Inferior parietal cortex (tissue), 1 donor: ENCODE measurements around the gene LSM11.
"Not testable (repeated sequence)": the region's sequence is repeated elsewhere in the genome, so short reads cannot be mapped to it uniquely, and the experiment has no call there.

ENCODE experiments used
- DNase-seq: peaks from one replicate; pipeline ENCODE4 v3.0.0-alpha.2; 2016; ENCODE audit errors: extremely low spot score

Gene LSM11

DNA sequence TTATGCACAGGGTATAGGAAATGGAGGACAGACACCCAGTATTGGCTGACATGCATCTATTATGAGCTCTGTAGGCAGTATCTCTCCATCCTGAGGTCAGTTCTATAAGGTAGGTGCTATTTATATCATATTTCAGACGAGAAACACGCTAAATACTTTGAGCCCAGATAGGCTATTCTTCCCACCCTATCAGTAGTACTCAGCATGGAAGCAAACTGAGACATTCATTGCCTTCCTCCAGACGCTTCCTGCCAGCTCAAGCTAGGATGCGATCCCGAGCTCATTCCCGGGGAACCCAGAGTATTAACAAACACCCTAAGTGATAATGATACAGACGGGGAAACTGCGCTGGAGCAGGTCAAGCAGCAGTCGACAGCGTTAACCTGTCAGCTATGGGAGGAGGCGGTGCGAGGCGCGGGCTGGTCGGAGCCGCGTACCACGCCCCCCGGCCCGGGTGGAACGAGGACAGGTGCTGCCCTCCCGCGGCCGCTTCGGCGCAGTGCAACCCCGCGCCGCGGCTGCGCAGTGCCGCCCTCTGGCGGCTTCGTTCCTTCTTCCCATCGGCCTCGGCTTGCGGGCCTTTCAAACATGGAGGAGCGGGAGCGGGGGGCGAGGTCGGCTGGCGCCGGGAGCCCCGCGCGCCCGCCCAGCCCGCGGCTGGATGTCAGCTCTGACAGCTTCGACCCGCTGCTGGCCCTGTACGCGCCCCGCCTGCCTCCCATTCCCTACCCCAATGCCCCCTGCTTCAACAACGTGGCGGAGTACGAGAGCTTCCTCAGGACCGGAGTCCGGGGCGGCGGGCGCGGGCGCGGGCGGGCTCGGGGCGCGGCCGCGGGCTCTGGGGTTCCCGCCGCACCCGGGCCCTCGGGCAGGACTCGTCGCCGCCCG is at the start of gene LSM11:
LSM11 (plus strand) TSS at position 550 of the 888 bp plus-strand sequence; CDS start at position 589, 39 bp downstream.
- peak; percentile 89 for DNase-seq

DNA sequence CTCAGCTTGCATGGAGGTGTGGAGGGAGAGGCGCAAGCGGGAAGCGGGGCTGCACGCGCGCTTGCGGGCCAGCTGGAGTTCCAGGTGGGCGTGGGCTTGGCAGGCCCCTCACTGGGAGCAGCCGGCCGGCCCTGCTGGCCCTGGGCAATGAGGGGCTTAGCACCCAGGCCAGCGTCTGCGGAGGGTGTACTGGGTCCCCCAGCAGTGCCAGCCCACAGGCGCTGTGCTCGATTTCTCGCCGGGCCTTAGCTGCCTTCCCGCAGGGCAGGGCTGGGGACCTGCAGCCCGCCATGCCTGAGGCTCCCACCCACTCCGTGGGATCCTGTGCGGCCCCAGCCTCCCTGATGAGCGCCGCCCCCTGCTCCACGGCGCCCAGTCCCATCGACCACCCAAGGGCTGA is 49.7 kb upstream of the LSM11 start:
- not testable (repeated sequence) for DNase-seq

DNA sequence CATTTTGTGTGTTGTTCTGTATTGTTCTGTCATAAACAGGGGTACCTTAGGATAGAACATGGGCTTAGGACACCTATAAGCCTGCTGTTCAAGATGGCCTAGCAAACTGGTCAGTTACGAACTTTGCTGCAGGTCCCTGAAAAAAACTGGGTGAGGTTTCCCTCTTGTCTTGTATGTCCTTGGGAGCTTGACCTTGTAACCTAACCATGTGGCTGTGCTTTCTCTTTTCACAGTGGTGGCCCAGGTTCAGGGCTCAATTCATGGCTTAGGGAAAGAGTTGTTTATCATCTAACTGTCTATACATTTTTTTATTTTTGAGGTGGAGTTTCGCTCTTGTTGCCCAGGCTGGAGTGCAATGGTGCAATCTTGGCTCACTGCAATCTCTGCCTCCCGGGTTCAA is 47.4 kb upstream of the LSM11 start:
- not testable (repeated sequence) for DNase-seq

DNA sequence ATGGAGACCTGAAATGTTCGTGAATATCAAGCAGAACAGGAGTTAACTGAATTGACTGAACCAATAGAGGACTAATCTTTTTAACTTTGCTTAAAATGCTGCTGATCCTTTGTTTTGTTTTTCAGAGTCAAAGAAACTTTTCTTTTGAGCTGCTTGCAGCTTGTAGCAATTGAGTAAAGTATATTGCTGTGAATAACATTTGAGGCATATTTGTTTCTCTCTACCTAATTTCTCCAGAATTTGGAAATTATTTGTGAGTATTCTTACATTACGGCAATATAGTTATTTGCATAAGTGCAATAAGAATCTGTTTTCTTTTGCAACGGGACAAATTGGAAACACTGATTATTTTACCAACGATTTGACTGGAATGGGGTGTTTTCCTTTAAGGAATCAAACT is 44.8 kb upstream of the LSM11 start:
- not testable (repeated sequence) for DNase-seq

DNA sequence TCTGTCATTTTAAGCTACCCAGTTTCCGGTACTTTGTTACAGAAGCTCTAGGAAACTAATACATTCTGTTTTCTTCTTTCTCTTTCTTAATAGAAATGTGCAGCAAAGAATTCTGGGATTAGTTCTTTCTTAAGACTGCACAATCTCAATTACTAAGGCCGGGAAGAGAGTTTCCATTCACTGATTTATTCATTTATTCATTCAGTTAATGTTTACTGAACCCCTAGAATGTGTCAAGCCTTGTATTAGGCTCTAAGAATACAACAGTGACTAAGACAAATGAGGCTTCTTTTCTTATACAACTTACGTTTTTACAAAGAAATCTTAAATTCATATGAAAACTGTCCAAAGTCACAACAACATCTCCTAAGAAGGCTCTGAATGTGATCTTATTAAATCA is 39.8 kb upstream of the LSM11 start:
- DNase-seq, result no peak

DNA sequence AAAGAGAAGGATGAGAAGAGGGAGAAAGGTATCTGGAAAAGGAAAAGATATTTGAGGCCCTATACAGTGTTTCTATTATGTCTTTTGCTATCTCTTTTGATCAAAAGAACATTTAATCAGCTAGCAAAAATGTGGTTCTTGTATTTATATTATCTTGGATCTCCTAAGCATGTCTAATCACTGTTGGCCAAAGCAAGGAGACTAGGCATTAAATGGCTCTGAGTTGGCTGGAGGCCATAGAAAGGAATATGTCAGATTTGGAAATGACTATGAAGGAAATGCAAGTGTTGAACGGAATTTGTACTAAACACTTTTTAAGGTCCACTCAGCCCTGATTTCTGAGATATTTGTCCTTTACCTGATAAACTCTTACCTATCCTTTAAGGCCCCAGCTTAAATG is 34.6 kb upstream of the LSM11 start:
- no peak for DNase-seq

DNA sequence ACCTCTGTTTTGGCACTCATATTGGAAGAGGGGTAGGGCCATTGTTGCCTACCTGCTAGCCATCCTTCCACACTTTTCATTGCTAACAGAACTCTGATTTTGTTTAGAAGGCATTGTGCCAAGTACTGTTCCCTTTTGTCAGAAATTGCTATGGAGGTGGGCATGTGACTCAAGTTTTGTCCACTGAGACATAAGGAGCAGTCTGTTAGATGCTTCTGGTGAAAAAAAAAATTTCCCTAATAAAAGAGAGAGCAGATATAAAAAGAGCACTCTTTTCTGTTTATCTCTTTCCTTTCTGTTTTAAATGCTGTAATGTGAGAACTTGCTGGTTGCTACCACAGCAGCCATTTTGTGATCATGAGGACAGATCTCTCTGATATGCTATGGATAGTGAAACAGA is 34.2 kb upstream of the LSM11 start:
- no peak for DNase-seq

DNA sequence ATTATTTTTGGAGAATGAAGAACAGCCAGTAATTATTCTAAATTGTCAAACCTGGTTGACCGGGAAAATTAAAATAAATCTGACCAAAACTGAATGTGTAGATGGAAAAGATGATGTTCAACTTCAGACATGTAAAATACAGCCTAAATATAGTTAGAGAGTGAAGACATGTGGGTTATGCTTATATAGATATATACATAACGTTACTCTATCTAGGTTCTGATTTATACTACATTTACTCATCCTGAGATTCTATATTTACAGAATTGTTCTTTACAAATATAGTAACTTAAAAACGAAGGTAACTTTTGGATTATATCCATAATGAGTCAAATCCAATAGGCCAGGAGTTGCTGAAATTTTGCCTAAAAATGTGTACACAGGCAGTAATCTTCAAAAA is 33.1 kb upstream of the LSM11 start:
- DNase-seq, result no peak

DNA sequence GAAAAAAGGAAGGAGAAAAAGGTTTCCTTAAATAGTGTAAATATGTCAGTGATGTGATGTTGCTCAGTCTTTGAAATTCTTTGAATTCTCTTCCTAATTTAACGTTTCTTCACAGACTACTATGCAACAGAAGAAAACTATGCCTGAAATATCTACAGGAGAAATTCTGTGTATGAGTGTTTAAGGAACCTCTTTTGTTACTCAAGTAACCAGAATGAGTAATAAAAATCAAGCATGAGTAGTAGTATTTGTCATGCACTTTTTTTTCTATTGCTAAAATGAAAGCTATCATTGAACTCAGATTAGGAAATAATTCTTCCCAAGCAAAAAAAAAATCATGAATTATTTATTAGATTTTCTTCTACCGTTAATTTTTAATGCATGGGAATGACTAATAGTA is 32.6 kb upstream of the LSM11 start:
- DNase-seq, result no peak

DNA sequence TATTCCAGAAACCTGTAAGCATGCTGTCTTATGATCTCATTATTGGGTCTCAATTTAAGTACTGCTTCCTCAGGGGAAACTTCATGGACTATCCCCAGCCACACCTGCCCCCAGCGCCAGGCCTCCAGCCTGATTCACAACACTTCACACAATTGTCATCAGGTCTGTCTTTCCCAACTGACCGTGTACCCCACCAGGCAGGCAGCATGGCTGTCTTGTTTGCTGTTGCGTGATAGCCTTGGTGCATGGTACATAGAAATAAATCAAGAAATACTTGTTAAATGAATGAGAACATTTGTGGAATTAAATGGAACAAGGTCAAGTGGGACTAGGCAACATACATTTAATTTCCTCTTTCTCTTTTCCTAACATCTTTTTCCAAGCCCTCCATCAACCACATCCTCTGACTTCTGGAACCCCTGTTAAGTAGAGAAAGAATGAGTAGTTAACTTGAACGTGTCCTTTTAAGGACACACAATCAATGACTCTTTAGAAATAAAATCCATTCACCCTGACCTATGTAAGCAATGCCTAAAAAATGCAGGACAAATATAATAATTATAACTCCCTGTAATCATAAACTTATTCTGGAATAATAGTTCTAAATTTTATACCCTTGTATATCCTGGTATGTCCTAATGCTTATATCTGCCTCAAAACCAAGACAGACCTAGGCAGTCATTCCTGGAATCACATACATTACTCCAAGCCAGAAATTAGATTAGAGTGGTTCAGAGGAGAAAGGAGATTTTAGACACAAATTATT is 29.5 kb upstream of the LSM11 start:
- DNase-seq, result no peak

DNA sequence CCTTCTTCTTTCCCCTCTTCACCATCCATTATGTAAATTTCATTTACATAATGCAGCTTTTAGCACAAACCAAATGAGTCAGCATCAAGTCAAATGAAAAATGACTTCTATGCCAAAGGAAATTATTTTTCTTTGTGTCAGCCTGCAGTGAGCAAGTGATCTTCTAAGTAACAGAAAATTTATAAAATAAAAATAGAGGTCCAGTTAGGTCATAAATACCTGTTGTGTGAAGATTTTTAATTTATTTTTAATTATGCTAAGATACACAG is 29.0 kb upstream of the LSM11 start:
- no peak for DNase-seq

DNA sequence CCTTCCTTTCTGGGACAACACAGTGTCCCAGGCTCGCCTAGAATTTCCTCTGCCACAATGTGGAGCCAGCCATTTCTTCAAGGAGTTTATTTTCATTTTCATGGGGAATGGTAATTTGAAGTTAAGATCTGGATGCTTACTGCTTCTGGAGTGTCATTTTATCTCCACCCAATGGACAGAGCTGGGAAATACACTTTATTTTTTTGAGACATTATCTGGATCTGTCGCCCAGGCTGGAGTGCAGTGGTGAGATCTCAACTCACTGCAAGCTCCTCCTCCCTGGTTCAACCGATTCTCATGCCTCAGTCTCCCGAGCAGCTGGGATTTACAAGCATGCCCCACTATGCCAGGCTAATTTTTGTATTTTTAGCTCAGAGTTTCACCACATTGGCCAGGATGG is 25.0 kb upstream of the LSM11 start:
- DNase-seq, result peak; percentile 83

DNA sequence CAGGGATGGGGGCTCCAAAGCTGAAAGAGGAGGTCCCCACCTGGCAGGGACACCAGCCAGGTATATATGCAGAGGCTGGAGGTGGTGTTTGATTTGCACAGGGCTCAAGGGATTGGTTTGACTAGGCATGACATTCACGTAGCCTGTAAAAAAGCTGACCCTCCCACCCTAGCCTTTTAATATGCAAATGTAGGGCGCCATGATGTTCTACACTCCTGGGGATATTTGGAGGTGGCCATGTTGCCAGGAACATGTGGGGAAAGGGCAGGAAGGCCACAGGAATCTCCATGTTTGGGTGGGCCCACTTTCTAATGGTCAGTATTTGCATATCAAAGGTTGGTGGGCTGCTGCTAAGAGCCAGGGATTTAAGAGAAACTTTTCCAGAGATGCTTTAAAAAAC is 24.3 kb upstream of the LSM11 start:
- DNase-seq, result no peak

DNA sequence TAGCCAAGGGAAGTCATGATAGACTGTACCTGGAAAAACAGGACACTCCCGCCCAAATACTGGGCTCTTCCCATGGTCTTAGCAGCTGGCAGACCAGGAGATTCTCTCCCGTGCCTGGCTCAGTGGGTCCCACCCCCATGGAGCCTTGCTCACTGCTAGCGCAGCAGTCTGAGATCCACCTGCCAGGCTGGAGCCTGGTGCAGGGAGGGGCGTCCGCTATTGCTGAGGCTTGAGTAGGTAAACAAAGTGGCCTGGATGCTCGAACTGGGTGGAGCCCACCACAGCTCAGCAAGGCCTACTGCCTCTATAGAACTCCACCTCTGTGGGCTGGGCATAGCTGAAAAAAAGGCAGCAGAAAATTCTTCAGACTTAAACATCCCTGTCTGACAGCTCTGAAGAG is 22.4 kb upstream of the LSM11 start:
- no peak for DNase-seq

DNA sequence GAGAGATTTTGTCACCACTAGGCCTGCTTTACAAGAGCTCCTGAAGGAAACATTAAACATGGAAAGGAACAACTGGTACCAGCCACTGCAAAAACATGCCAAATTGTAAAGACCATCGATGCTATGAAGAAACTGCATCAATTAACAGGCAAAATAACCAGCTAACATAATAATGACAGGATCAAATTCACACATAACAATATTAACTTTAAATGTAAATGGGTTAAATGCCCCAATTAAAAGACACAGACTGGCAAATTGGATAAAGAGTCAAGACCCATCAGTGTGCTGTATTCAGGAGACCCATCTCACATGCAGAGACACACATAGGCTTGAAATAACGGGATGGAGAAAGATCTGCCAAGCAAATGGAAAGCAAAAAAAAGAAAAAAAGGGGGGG is 20.6 kb upstream of the LSM11 start:
- not testable (repeated sequence) for DNase-seq

DNA sequence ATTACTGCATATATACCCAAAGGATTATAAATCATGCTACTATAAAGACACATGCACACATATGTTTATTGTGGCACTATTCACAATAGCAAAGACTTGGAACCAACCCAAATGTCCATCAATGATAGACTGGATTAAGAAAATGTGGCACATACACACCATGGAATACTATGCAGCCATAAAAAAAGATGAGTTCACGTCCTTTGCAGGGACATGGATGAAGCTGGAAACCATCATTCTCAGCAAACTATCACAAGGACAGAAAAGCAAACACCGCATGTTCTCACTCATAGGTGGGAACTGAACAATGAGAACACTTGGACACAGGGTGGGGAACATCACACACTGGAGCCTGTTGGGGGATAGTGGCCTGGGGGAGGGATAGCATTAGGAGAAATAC is 16.9 kb upstream of the LSM11 start:
- not testable (repeated sequence) for DNase-seq

DNA sequence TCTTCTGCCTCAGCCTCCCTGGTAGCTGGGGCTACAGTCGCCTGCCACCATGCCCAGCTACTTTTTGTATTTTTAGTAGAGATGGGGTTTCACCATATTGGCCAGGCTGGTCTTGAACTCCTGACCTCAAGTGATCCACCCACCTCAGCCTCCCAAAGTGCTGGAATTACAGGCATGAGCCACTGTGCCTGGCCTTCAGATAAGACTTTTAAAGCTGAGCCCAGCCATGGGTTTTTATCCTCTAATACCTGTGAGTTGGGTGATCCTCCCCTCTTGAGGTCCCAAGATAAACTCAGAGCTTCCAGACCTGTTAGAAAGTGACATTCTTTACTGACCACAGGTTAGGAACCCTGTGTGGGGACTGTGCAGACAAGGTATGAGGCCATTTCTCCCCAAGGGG is 15.7 kb upstream of the LSM11 start:
- not testable (repeated sequence) for DNase-seq

DNA sequence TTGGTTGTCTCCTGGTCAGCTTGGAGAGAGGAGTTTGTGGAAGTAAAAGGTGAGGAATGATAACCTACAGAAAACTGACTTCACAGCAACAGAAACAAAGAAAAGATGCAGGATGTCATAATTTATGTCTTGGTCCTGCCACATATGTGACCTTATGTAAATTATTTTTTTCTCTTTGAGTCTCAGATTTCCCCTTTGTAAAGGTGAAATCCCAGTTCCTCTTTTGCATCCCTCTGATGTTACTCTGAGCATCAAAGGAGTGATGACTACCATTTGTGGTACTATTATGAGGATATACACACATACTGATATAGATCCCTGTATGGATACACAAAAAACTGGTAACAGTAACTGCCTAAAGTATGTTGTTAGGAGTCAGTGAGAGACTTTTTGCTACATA is 13.7 kb upstream of the LSM11 start:
- no peak for DNase-seq

DNA sequence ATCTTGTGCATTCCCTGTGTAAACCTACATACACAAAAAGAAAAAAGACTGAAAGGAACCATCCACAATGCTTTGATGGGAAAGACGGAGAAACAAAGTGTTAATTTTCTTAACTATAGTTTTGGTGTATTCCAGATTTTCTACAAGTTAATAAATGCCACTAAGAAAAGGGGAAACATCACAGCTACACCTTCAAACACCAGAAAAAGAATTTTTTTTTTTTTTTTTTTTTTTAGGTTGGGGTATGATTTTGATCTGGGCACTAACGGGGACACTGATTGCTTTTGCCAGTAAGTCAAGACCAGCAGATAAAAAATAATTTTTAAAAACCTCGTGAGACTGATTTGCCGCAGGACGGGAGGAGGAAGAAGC is 12.6 kb upstream of the LSM11 start:
- DNase-seq, result no peak

DNA sequence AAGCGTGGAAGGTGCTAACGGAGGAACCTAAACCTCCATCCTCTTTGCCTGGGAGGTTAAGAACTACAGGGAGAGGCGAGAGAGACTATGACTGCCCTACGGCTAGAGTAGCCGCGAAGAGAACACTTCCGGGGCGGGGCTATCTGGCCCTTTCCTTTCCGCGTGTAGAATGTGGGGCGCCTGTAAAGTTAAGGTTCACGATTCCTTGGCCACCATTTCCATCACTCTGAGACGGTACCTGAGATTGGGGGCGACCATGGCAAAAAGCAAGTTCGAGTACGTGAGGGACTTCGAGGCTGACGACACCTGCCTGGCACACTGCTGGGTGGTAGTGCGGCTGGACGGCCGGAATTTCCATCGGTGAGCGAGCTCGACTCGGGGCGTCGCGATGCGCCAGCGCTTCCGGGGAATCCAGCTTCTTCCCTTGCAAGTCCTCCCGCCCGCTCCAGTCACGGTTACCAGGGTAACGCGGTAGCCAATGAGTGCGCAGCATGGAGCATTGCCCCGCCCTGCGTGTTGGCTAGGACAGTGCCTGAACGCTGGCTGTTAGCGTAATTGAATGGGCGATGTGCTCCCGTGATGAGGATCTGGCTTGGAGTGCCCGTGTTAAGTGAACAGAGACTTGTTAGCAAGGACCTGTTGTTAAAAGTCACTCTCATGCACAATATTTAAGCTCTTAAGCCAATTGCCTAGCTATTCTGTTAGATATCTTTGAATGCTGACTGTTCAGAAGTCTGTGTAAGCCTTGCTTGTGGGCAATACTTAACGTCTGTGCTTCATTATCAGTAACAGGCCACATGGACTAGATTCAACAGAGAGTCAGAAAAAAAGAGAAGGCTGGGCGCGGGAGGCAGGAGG is 12.0 kb upstream of the LSM11 start, which contains the start of gene THG1L:
THG1L (plus strand) TSS at position 149 of the 858 bp plus-strand sequence; CDS start at position 170, 21 bp downstream.
- DNase-seq, result peak; percentile 99

DNA sequence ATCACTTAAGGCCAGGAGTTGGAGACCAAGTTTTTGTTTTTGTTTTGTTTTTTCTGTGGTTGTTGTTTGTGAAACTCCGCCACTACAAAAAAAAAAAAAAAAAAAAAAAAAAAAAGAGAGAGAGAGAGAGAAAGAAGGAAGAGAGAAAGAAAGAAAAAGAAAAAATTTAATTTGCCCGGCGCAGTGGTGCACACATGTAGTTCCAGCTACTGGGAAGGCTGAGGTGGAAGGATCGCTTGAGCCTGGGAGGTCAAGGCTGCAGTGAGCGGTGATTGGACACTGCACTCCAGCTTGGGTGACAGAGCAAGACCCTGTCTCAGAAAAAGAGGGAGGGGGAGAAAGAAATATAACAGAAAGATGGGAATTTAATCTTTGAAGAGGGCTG is 11.4 kb upstream of the LSM11 start:
- no peak for DNase-seq

DNA sequence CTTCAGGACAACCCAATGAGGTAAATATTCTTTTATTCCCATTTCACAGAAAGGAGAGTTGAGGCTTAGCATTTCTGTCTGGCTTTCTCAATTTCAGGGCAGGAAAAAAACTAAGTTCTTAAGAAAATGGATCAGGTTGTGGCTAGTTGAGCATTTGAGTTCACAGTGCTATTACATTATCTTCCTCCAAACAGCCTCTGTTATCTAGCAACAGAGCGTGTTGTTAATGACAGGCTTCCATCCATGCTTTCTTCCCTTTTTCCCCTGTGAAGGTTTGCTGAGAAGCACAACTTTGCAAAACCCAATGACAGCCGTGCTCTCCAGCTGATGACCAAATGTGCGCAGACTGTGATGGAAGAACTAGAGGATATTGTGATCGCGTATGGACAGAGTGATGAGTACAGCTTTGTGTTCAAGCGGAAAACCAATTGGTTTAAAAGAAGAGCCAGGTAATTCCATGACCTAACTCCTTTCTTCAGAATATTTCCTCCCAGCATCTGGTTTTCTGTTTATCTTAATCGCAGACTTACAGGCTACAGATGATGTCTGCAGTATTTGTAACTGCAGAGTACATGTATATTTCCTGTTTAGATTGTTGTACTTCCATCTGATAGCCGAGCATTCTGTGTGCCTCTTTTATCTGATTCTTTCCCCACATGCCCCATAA is 10.8 kb upstream of the LSM11 start:
- no peak for DNase-seq
